CD4-positive, alpha-beta memory T cell (primary cell): ENCODE measurements around the gene GANAB. TPM values are rescaled to one million over a fixed set of nuclear protein-coding genes. Genes with fewer than 3 reads are reported as not detected.
A peak's percentile ranks its signal among the peaks of the same experiment; 100 is the strongest.
"Not testable (repeated sequence)": the region's sequence is repeated elsewhere in the genome, so short reads cannot be mapped to it uniquely, and the experiment has no call there.

Experiments used
- CTCF ChIA-PET: fragments of 350-600 bp; sonication (Branson Sonifier 250); formaldehyde crosslinking; loops from one replicate; lab custom pipeline; 2021; ENCODE audit warnings: inconsistent platforms; ENCODE audit not compliant: partially characterized antibody; lab: Charles Lee
- POLR2A ChIA-PET: fragments of 350-600 bp; sonication (Branson Sonifier 250); formaldehyde crosslinking; loops from one replicate; lab custom pipeline; 2021; ENCODE audit not compliant: partially characterized antibody; lab: Charles Lee
- DNase-seq, 5 donors: peaks; one replicate each; pipeline versions ENCODE4 v3.0.0 to v3.0.0-alpha.2; 2020 to 2022; ENCODE audit warnings: mixed read lengths in 1 of 5
- H3K27ac ChIP-seq: one replicate; pipeline ENCODE4 v1.7.0; 2013; ENCODE audit warnings: low read depth, low read length
- H3K27me3 ChIP-seq: 2 replicates; pipeline ENCODE4 v1.7.0; 2013; ENCODE audit warnings: mild to moderate bottlenecking, low read length, moderate library complexity; ENCODE audit not compliant: insufficient read depth
- H3K36me3 ChIP-seq: 2 replicates; pipeline ENCODE4 v1.7.0; 2013; ENCODE audit warnings: mild to moderate bottlenecking, low read length, moderate library complexity; ENCODE audit not compliant: insufficient read depth
- H3K4me1 ChIP-seq: 2 replicates; pipeline ENCODE4 v1.7.0; 2013; ENCODE audit warnings: mild to moderate bottlenecking, low read length, moderate library complexity; ENCODE audit not compliant: insufficient read depth
- H3K4me3 ChIP-seq, 2 donors: one replicate each; pipeline ENCODE4 v1.7.0; 2013; ENCODE audit warnings: low read length in 2 of 2, mild to moderate bottlenecking in 1 of 2
- H3K9me3 ChIP-seq, 2 donors: one replicate each; pipeline ENCODE4 v1.7.0; 2013; ENCODE audit warnings: low read length in 2 of 2, control low read depth in 1 of 2; ENCODE audit not compliant: control insufficient read depth in 1 of 2
- H3K27ac Mint-ChIP-seq, 7 donors: one replicate each; pipeline ENCODE4 v1.8.0; 2020 to 2021; ENCODE audit warnings: mixed read lengths in 7 of 7, mild to moderate bottlenecking in 6 of 7, inconsistent platforms in 3 of 7, moderate library complexity in 3 of 7
- H3K27me3 Mint-ChIP-seq, 2 donors: one replicate each; pipeline ENCODE4 v1.8.0; 2020 to 2021; ENCODE audit warnings: mixed read lengths in 2 of 2
- H3K36me3 Mint-ChIP-seq, 2 donors: one replicate each; pipeline ENCODE4 v1.8.0; 2020 to 2021; ENCODE audit warnings: mixed read lengths in 2 of 2, inconsistent platforms in 1 of 2, mild to moderate bottlenecking in 1 of 2
- H3K4me1 Mint-ChIP-seq, 4 donors: one replicate each; pipeline ENCODE4 v1.8.0; 2020 to 2021; ENCODE audit warnings: mixed read lengths in 4 of 4, mild to moderate bottlenecking in 1 of 4
- H3K4me3 Mint-ChIP-seq, 8 donors: one replicate each; pipeline ENCODE4 v1.8.0; 2020 to 2021; ENCODE audit warnings: mixed read lengths in 8 of 8, mild to moderate bottlenecking in 7 of 8, moderate library complexity in 6 of 8, inconsistent platforms in 3 of 8
- H3K9me3 Mint-ChIP-seq, 8 donors: one replicate each; pipeline ENCODE4 v1.8.0; 2020 to 2021; ENCODE audit warnings: mixed read lengths in 8 of 8, mild to moderate bottlenecking in 5 of 8, inconsistent platforms in 3 of 8, moderate library complexity in 1 of 8
- intact Hi-C: fragments of 100-400 bp; cut with micrococcal nuclease; formaldehyde crosslinking; loops from one replicate; pipeline ENCODE4 v1.15.1; 2023
- polyA plus RNA-seq, 2 donors: library from polyadenylated mRNA; unstranded; fragments of 300-500 nt; fragmentation: Illumina TruSeq; gene quantifications; one replicate each; pipeline ENCODE4 v1.2.3, GENCODE V29; 2021
- total RNA-seq, 2 experiments: library from RNA; stranded (reverse); gene quantifications; one replicate each; pipeline ENCODE4 v1.2.3, GENCODE V29; 2021

GANAB gene
- total and polyA plus RNA-seq, 4 experiments from 2014 or later = 122 to 262 (median 201) TPM

- peak overlapping the region; percentile 59 to 98 (median 91) for H3K4me3 Mint-ChIP-seq
- POLR2A ChIA-PET = interaction anchor here (0.7 to 19.7 kb wide), 12 partner anchors 11 to 179 kb away, joined by 3 to 494 read pairs (median 5); partner anchors contain the start of genes B3GAT3, C11orf98, CSKMT and GANAB
- no peak for DNase-seq
- Histone ChIP-seq H3K4me3 (no peak overlapping the region), H3K27ac (peak overlapping the region; percentile 98), H3K4me1 (peaks cover 56% of the 10 kb centered on the region), H3K36me3 (peaks cover 15% of the 10 kb centered on the region), H3K9me3 (no peaks in the 10 kb centered on the region), H3K27me3 (no peaks in the 10 kb centered on the region)
- H3K27ac Mint-ChIP-seq = peak overlapping the region; percentile 76 to 99 (median 91)
- no peaks in the 10 kb centered on the region for H3K27me3 Mint-ChIP-seq
- CTCF ChIA-PET = interaction anchor here (0.8 to 1.6 kb wide), 3 partner anchors 10 to 109 kb away, joined by 3 to 6 read pairs (median 3); partner anchors contain the start of genes C11orf98 and CSKMT
- H3K36me3 Mint-ChIP-seq = peaks cover 18 to 41% of the 10 kb centered on the region in 2 donors
- peaks cover 19 to 64% (median 42%) of the 10 kb centered on the region in 4 donors for H3K4me1 Mint-ChIP-seq
- H3K9me3 Mint-ChIP-seq = no peaks in the 10 kb centered on the region
- intact Hi-C loops = loop anchor here (5.0 kb wide), 1 partner anchor 255 kb away; no protein-coding TSS in a partner anchor
Observed at GRCh38 chr11:62677156-62677555, 30.7 kb upstream of the GANAB start.

DNA sequence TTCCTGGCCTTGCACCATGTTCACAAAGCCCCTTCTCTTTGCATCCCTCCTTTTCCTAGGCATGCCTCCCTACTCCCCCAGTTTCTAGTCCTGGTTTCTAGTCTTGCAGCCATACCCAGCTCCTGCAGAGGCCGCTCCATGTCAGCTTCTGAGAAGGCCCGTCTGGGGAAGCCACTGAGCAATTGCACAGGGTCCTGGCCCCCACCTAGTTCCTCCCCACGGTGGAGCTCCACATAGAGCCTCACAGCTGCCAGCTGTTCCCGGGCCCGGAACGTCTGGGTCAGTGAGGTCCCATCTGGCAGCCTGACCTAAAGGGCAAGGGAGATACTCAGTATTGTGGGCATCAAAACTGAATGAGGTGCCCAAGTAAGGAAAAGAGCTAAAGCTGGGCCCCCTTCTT lies 30.3 kb upstream of the GANAB start:
- Mint-ChIP-seq H3K27ac (peak overlapping the region in 6 of 7 donors; percentile 52 to 97 (median 78)), H3K36me3 (peaks cover 19 to 45% of the 10 kb centered on the region in 2 donors), H3K4me3 (peak overlapping the region; percentile 59 to 98 (median 91)), H3K9me3 (no peaks in the 10 kb centered on the region), H3K27me3 (no peaks in the 10 kb centered on the region), H3K4me1 (peaks cover 19 to 68% (median 44%) of the 10 kb centered on the region in 4 donors)
- Histone ChIP-seq H3K36me3 (peaks cover 15% of the 10 kb centered on the region), H3K4me3 (no peak overlapping the region), H3K27me3 (no peaks in the 10 kb centered on the region), H3K9me3 (no peaks in the 10 kb centered on the region), H3K27ac (no peak overlapping the region), H3K4me1 (peaks cover 56% of the 10 kb centered on the region)
- intact Hi-C loops = loop anchor here (5.0 kb wide), 1 partner anchor 254 kb away; no protein-coding TSS in a partner anchor
- POLR2A ChIA-PET = interaction anchor here (0.7 to 19.7 kb wide), 11 partner anchors 10 to 166 kb away, joined by 3 to 494 read pairs (median 5); partner anchors contain the start of genes B3GAT3, C11orf98, CSKMT and GANAB
- CTCF ChIA-PET = interaction anchor here (0.8 to 1.6 kb wide), 3 partner anchors 9 to 110 kb away, joined by 3 to 6 read pairs (median 3); partner anchors contain the start of genes C11orf98 and CSKMT
- no peak for DNase-seq

DNA sequence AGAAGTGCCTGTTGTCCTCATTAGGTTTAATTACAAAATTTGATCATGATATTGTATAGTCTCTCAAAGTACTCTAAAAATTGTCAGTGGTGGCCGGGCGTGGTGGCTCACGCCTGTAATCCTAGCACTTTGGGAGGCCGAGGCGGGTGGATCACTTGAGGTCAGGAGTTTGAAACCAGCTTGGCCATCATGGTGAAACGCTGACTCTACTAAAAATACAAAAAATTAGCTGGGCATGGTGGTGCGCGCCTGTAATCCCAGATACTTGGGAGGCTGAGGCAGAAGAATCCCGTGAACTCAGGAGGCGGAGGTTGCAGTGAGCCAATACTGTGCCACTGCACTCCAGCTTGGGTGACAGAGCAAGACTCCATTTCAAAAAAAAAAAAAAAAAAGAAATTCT lies 29.0 kb upstream of the GANAB start:
- Mint-ChIP-seq H3K27ac (peak overlapping the region in 3 of 7 donors; percentile 27 to 72 (median 70)), H3K36me3 (peaks cover 22 to 52% of the 10 kb centered on the region in 2 donors), H3K4me3 (peak overlapping the region in 2 of 8 donors; percentile 30 to 38), H3K4me1 (peaks cover 20 to 74% (median 46%) of the 10 kb centered on the region in 4 donors)
- H3K9me3 Mint-ChIP-seq, DNase-seq, H3K9me3 ChIP-seq, H3K27me3 Mint-ChIP-seq, H3K27me3 ChIP-seq, H3K27ac ChIP-seq, H3K4me3 ChIP-seq: not testable (repeated sequence)
- Histone ChIP-seq H3K36me3 (peaks cover 15% of the 10 kb centered on the region), H3K4me1 (peaks cover 56% of the 10 kb centered on the region)
- intact Hi-C loops = loop anchor here (5.0 kb wide), 1 partner anchor 253 kb away; no protein-coding TSS in a partner anchor
- CTCF ChIA-PET = interaction anchor here (0.7 to 2.5 kb wide), 5 partner anchors 11 to 290 kb away, joined by 3 to 12 read pairs (median 4); partner anchors contain the start of genes C11orf98, CSKMT and TUT1
- POLR2A ChIA-PET = interaction anchor here (1.3 to 19.7 kb wide), 7 partner anchors 9 to 79 kb away, joined by 5 to 494 read pairs (median 45); partner anchors contain the start of genes B3GAT3, C11orf98, CSKMT and GANAB

DNA sequence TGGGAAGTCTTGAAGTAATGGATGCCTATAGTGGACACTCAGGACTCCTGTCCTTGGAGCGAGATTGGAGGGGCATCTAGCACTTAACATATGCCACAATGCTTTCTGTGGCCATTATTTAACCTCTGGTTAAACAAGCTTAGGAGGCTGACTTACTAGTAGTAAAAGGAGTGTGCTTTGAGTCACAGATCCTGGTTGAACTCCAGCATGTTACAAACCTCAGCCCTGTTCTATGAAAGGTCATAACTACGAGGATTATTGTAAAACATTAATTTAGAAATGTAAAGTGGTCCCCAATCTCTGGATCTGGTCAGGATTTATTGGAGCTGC lies 26.7 kb upstream of the GANAB start:
- Histone ChIP-seq H3K27me3 (no peaks in the 10 kb centered on the region), H3K4me3 (peak overlapping the region in 1 of 2 donors; percentile 97), H3K9me3 (no peaks in the 10 kb centered on the region), H3K4me1 (peaks cover 59% of the 10 kb centered on the region), H3K27ac (peak overlapping the region; percentile 74), H3K36me3 (peaks cover 15% of the 10 kb centered on the region)
- H3K4me1 Mint-ChIP-seq = peaks cover 22 to 78% (median 48%) of the 10 kb centered on the region in 4 donors
- peaks cover 22 to 48% of the 10 kb centered on the region in 2 donors for H3K36me3 Mint-ChIP-seq
- H3K27me3 Mint-ChIP-seq = no peaks in the 10 kb centered on the region
- DNase-seq = no peak
- H3K27ac Mint-ChIP-seq = peak overlapping the region in 4 of 7 donors; percentile 22 to 98 (median 86)
- H3K9me3 Mint-ChIP-seq = no peaks in the 10 kb centered on the region
- intact Hi-C loops = no loop called here
- ChIA-PET CTCF (interaction anchor here (0.9 to 10.4 kb wide), 5 partner anchors 9 to 81 kb away, joined by 3 to 86 read pairs (median 4); partner anchors contain the start of genes C11orf98, CSKMT and TUT1), POLR2A (interaction anchor here (0.6 to 19.7 kb wide), 10 partner anchors 7 to 208 kb away, joined by 3 to 494 read pairs (median 18); partner anchors contain the start of genes B3GAT3, C11orf98, CSKMT and EML3)
- peak overlapping the region; percentile 25 to 99 (median 76) for H3K4me3 Mint-ChIP-seq

- ChIA-PET CTCF (interaction anchor here (0.7 to 10.4 kb wide), 8 partner anchors 7 to 248 kb away, joined by 3 to 86 read pairs (median 6); partner anchors contain the start of genes C11orf98, CSKMT, INTS5 and TMEM179B), POLR2A (interaction anchor here (0.6 to 19.7 kb wide), 39 partner anchors 8 to 279 kb away, joined by 3 to 494 read pairs (median 7); partner anchors contain the start of genes AHNAK, B3GAT3, BSCL2 and EEF1G)
- peaks cover 55% of the 10 kb centered on the region for H3K4me1 ChIP-seq
- no peaks in the 10 kb centered on the region for H3K27me3 ChIP-seq
- peak within 1 kb of the TSS; percentile 89 to 98 (median 97) for H3K27ac Mint-ChIP-seq
- DNase-seq = peak; percentile 68 to 80 (median 75)
- peak within 1 kb of the TSS; percentile 93 to 99 (median 99) for H3K4me3 Mint-ChIP-seq
- peaks cover 14 to 74% (median 43%) of the 10 kb centered on the region in 4 donors for H3K4me1 Mint-ChIP-seq
- peak within 1 kb of the TSS; percentile 74 for H3K27ac ChIP-seq
- no peaks in the 10 kb centered on the region for H3K27me3 Mint-ChIP-seq
- no peaks in the 10 kb centered on the region for H3K9me3 Mint-ChIP-seq
- H3K9me3 ChIP-seq = no peaks in the 10 kb centered on the region
- peak within 1 kb of the TSS; percentile 91 to 97 for H3K4me3 ChIP-seq
- H3K36me3 ChIP-seq = peaks cover 9% of the 10 kb centered on the region
- intact Hi-C loops = loop anchor here (1.0 to 2.0 kb wide), 2 partner anchors 8 to 19 kb away; partner anchors contain the start of genes INTS5 and UBXN1
- peaks cover 11 to 40% of the 10 kb centered on the region in 2 donors for H3K36me3 Mint-ChIP-seq
Observed at GRCh38 chr11:62671608-62672389, 25.4 kb upstream of the GANAB start, which contains the start of the genes LBHD1 and UQCC3. Gene LBHD1 (minus strand): TSS chr11:62672267. CDS start chr11:62670031, 2,236 bp downstream. Gene UQCC3 (plus strand): TSS chr11:62671673. CDS start chr11:62671746, 73 bp downstream.

DNA sequence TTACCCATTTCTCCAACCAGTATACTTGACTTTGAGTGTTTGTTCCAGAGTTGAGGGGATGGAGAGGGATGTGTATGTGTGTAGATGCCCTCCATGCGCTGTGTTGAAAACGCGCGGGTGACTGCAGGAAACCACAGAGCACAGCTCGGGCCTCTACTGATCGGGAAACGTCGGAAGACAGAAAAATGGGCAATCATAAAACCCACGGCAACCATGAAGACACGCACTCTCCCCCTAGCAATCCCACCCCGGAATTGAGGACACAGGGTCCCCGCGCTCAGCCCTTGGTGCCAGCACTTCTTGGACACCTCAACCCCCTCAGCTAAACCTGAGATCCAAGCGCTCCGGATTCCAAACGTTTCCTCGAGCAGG lies 24.8 kb upstream of the GANAB start:
- ChIA-PET CTCF (interaction anchor here (0.7 to 10.4 kb wide), 6 partner anchors 11 to 116 kb away, joined by 3 to 86 read pairs (median 5); partner anchors contain the start of genes INTS5, TMEM179B and TUT1), POLR2A (interaction anchor here (0.6 to 19.7 kb wide), 38 partner anchors 8 to 278 kb away, joined by 3 to 494 read pairs (median 6); partner anchors contain the start of genes AHNAK, B3GAT3, BSCL2 and EEF1G)
- H3K4me1 ChIP-seq = peaks cover 55% of the 10 kb centered on the region
- peaks cover 3% of the 10 kb centered on the region for H3K36me3 ChIP-seq
- H3K9me3 ChIP-seq = no peaks in the 10 kb centered on the region
- Mint-ChIP-seq H3K9me3 (no peaks in the 10 kb centered on the region), H3K27ac (peak overlapping the region; percentile 89 to 98 (median 97)), H3K4me3 (peak overlapping the region; percentile 93 to 99 (median 99)), H3K36me3 (peaks cover 9 to 40% of the 10 kb centered on the region in 2 donors), H3K4me1 (peaks cover 15 to 75% (median 47%) of the 10 kb centered on the region in 4 donors), H3K27me3 (no peaks in the 10 kb centered on the region)
- H3K4me3 ChIP-seq = peak overlapping the region; percentile 91 to 97
- intact Hi-C loops = loop anchor here (1.0 to 2.0 kb wide), 2 partner anchors 8 to 18 kb away; partner anchors contain the start of genes INTS5 and UBXN1
- peak in 2 of 5 donors; percentile 62 to 69 for DNase-seq
- peak overlapping the region; percentile 74 for H3K27ac ChIP-seq
- no peaks in the 10 kb centered on the region for H3K27me3 ChIP-seq
